Measurements from ENCODE around the gene ZBTB25. TPM values are rescaled to one million over a fixed set of nuclear protein-coding genes. Genes with fewer than 3 reads are reported as not detected.

Gene ZBTB25
- total RNA-seq, 6 donors from 2014 or later: 5.9 to 31.4 (median 10.3) TPM

GRCh38 chr14:64417055-64417770, 86.4 kb downstream of the ZBTB25 start:
- Histone ChIP-seq H3K9me3 (no peaks in the 10 kb centered on the region), H3K4me1 (no peaks in the 10 kb centered on the region), H3K27me3 (no peaks in the 10 kb centered on the region), H3K27ac (no peak overlapping the region), H3K36me3 (peaks cover 5 to 57% (median 34%) of the 10 kb centered on the region in 4 donors), H3K4me3 (no peak overlapping the region)
- ATAC-seq (ENCODE audit: low FRiP score in 2 of 2) (peak in 1 of 2 donors; percentile 60), DNase-seq (no peak)
- TF ChIP-seq, protein P1, sequence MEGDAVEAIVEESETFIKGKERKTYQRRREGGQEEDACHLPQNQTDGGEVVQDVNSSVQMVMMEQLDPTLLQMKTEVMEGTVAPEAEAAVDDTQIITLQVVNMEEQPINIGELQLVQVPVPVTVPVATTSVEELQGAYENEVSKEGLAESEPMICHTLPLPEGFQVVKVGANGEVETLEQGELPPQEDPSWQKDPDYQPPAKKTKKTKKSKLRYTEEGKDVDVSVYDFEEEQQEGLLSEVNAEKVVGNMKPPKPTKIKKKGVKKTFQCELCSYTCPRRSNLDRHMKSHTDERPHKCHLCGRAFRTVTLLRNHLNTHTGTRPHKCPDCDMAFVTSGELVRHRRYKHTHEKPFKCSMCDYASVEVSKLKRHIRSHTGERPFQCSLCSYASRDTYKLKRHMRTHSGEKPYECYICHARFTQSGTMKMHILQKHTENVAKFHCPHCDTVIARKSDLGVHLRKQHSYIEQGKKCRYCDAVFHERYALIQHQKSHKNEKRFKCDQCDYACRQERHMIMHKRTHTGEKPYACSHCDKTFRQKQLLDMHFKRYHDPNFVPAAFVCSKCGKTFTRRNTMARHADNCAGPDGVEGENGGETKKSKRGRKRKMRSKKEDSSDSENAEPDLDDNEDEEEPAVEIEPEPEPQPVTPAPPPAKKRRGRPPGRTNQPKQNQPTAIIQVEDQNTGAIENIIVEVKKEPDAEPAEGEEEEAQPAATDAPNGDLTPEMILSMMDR (IDR thresholded peaks at IDR 0.05): no peak
- TF ChIP-seq POLR2A (IDR thresholded peaks at IDR 0.05): no peak
- no peak for TF ChIP-seq POLR2AphosphoS5 (IDR thresholded peaks at IDR 0.05)
- TF ChIP-seq EP300 (IDR thresholded peaks at IDR 0.05): no peak
- WGBS, 2 donors: 88 to 94% methylated on average over 5 of the region's 5 CpGs

DNA sequence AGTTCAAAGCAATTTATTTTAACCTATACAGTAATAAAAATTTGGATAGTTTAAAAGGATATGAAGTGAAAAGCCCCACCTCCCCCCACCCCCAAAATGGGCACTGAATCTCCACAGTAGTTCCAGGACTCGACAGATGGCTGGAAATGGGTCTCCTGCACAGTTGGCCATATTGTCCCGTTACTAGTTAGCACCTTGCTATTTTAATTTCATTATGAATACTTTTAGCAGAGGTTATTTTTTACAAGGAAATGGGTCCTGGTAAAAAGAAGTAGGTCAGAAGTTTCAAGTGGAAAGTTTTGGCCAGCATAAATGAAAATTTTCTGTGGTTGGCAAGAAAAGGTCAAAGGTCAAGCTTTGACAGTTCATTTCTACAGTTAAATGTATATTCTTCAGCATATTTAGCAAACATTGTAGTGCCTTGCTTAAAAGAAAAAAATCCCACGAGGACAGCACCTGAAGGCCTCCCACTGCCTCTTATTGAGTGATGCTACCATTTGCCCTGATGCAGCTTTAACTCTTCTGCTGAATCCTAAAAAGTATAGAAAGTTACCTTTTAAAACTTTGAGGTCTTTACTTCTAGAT, 87.2 kb downstream of the ZBTB25 start:
- DNase-seq: no peak
- TF ChIP-seq EP300 (IDR thresholded peaks at IDR 0.05): no peak
- no peak for TF ChIP-seq POLR2AphosphoS5 (IDR thresholded peaks at IDR 0.05)
- TF ChIP-seq, protein P1 (IDR thresholded peaks at IDR 0.05): no peak
- TF ChIP-seq POLR2A (IDR thresholded peaks at IDR 0.05): no peak
- H3K27me3 ChIP-seq: no peaks in the 10 kb centered on the region
- ATAC-seq (ENCODE audit: low FRiP score in 2 of 2): no peak
- no peak overlapping the region for H3K27ac ChIP-seq
- no peaks in the 10 kb centered on the region for H3K9me3 ChIP-seq
- no peak overlapping the region for H3K4me3 ChIP-seq
- peaks cover 5 to 57% (median 32%) of the 10 kb centered on the region in 4 donors for H3K36me3 ChIP-seq
- H3K4me1 ChIP-seq: no peaks in the 10 kb centered on the region
- 64 to 75% methylated on average over 3 of the region's 3 CpGs for WGBS, 2 donors

- ATAC-seq (ENCODE audit: low FRiP score in 2 of 2): no peak
- 83 to 90% methylated on average over 1 of the region's 1 CpG for WGBS, 2 donors
- H3K36me3 ChIP-seq: peaks cover 5 to 31% (median 19%) of the 10 kb centered on the region in 4 donors
These were observed 91.4 kb downstream of the ZBTB25 start for GRCh38 chr14:64412237-64412636.

DNA sequence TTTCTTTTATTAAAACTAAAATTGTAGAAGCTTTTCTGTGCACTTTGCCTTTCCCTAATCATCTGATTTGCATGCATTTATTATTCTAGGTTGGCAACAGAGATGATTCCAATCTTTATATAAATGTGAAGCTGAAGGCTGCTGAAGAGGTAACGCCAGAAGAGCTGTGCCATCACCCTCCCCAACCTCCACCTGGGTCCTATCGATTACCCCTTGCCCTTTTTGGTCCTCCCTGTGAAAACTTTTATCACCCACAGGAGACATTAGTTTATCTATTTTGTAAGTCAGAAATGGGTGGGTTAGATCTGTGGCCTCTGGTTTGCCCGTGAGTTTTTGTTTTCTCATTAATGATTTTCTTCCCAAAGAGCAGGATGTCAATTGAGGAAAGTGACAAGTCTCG, 92.6 kb downstream of the ZBTB25 start:
- Histone ChIP-seq H3K36me3 (peaks cover 3 to 19% (median 15%) of the 10 kb centered on the region in 4 donors), H3K9me3 (no peaks in the 10 kb centered on the region), H3K4me1 (no peaks in the 10 kb centered on the region), H3K27me3 (no peaks in the 10 kb centered on the region), H3K4me3 (no peak overlapping the region), H3K27ac (no peak overlapping the region)
- TF ChIP-seq EP300 (IDR thresholded peaks at IDR 0.05) (no peak), POLR2AphosphoS5 (IDR thresholded peaks at IDR 0.05) (no peak), POLR2A (IDR thresholded peaks at IDR 0.05) (no peak)
- TF ChIP-seq, protein P1 (IDR thresholded peaks at IDR 0.05): no peak
- WGBS, 2 donors: 95 to 96% methylated on average over 4 of the region's 4 CpGs
- ATAC-seq (ENCODE audit: low FRiP score in 2 of 2) (no peak), DNase-seq (no peak)

More at GRCh38 chr14:64412237-64412636, 91.4 kb downstream of the ZBTB25 start:
- no peak overlapping the region for H3K27ac ChIP-seq
- no peak overlapping the region for H3K4me3 ChIP-seq
- no peaks in the 10 kb centered on the region for H3K4me1 ChIP-seq
- no peak for DNase-seq
- TF ChIP-seq, protein P1 (IDR thresholded peaks at IDR 0.05): no peak
- no peak for TF ChIP-seq POLR2A (IDR thresholded peaks at IDR 0.05)
- no peak for TF ChIP-seq POLR2AphosphoS5 (IDR thresholded peaks at IDR 0.05)
- H3K27me3 ChIP-seq: no peaks in the 10 kb centered on the region
- H3K9me3 ChIP-seq: no peaks in the 10 kb centered on the region

All from upper lobe of left lung (tissue), 6 donors.